A673 (cell line): Measurements from ENCODE around the gene EEF2K. TPM values are rescaled to one million over a fixed set of nuclear protein-coding genes. Genes with fewer than 3 reads are reported as not detected.

Experiments
- BruUV-seq: library from RNA; stranded (reverse); fragments of 400-500 nt; replicated peaks from 2 replicates; lab custom pipeline; 2021; lab: Mats Ljungman, UMichigan
- CTCF ChIA-PET: fragments of 300-600 bp; sonication (Branson Sonifier 250); formaldehyde crosslinking; loops from one replicate; lab custom pipeline; 2022; ENCODE audit warnings: antibody characterized with exemption; lab: Charles Lee
- POLR2A ChIA-PET: fragments of 300-600 bp; sonication (Branson Sonifier 250); formaldehyde crosslinking; loops from one replicate; lab custom pipeline; 2022; ENCODE audit warnings: antibody characterized with exemption; ENCODE audit not compliant: low non-redundant PET; lab: Charles Lee
- DNase-seq: peaks from one replicate; pipeline ENCODE4 v3.0.0-alpha.2; 2015; ENCODE audit warnings: low spot score
- H3K27ac ChIP-seq: fragments of 200-600 bp; sonication (generic); 2 replicates; pipeline ENCODE4 v1.5.1; 2016; ENCODE audit warnings: mixed run types, low read depth, mild to moderate bottlenecking, mixed read lengths, antibody characterized with exemption, low read length; ENCODE audit not compliant: poor library complexity, severe bottlenecking
- H3K27me3 ChIP-seq: fragments of 200-600 bp; sonication (generic); replicated peaks from 2 replicates; pipeline ENCODE4 v1.6.1; 2017; ENCODE audit warnings: mixed run types, low read depth, mild to moderate bottlenecking, mixed read lengths, antibody characterized with exemption, low read length; ENCODE audit not compliant: insufficient read depth, poor library complexity
- H3K36me3 ChIP-seq: fragments of 200-600 bp; sonication (generic); 2 replicates; pipeline ENCODE4 v1.6.1; 2016; ENCODE audit warnings: mixed run types, mild to moderate bottlenecking, mixed read lengths, antibody characterized with exemption, low read length; ENCODE audit not compliant: insufficient read depth, poor library complexity, severe bottlenecking
- H3K4me1 ChIP-seq: fragments of 200-600 bp; sonication (generic); 2 replicates; pipeline ENCODE4 v1.6.1; 2017; ENCODE audit warnings: mixed run types, mild to moderate bottlenecking, mixed read lengths, antibody characterized with exemption, low read length; ENCODE audit not compliant: insufficient read depth, poor library complexity, severe bottlenecking
- H3K4me3 ChIP-seq: fragments of 200-600 bp; sonication (generic); 2 replicates; pipeline ENCODE4 v1.5.1; 2016; ENCODE audit warnings: low read depth, mixed run types, mild to moderate bottlenecking, mixed read lengths, low read length; ENCODE audit not compliant: poor library complexity, severe bottlenecking
- H3K9me3 ChIP-seq: fragments of 200-600 bp; sonication (generic); 2 replicates; pipeline ENCODE4 v1.6.1; 2016; ENCODE audit warnings: mixed run types, low read depth, mild to moderate bottlenecking, mixed read lengths, antibody characterized with exemption, low read length; ENCODE audit not compliant: poor library complexity, severe bottlenecking
- EZH2 ChIP-seq: fragments of 200-600 bp; sonication (generic); IDR thresholded peaks from 2 replicates; pipeline ENCODE4 v1.6.1; 2017; ENCODE audit warnings: borderline replicate concordance, low read depth, mild to moderate bottlenecking, mixed read lengths, antibody characterized with exemption, low read length; ENCODE audit not compliant: poor library complexity, severe bottlenecking
- intact Hi-C: fragments of 100-400 bp; cut with micrococcal nuclease; formaldehyde crosslinking; loops from one replicate; pipeline ENCODE4 v1.10.0; 2022; ENCODE audit not compliant: unreplicated experiment
- total RNA-seq: library from RNA; stranded (reverse); gene quantifications from 2 replicates; pipeline ENCODE4 v1.2.3, GENCODE V29; 2021
- TF ChIP-seq, protein P1 (sequence below): fragments of 300-800, 200-600 bp; sonication (generic); conservative IDR thresholded peaks from 2 replicates; pipeline ENCODE4 v1.5.1; 2017; ENCODE audit warnings: low read depth, mild to moderate bottlenecking, antibody characterized with exemption, low read length, moderate library complexity, mixed read lengths

Gene EEF2K
- total RNA-seq, 1 experiment from 2014 or later: 14.3 TPM

DNA sequence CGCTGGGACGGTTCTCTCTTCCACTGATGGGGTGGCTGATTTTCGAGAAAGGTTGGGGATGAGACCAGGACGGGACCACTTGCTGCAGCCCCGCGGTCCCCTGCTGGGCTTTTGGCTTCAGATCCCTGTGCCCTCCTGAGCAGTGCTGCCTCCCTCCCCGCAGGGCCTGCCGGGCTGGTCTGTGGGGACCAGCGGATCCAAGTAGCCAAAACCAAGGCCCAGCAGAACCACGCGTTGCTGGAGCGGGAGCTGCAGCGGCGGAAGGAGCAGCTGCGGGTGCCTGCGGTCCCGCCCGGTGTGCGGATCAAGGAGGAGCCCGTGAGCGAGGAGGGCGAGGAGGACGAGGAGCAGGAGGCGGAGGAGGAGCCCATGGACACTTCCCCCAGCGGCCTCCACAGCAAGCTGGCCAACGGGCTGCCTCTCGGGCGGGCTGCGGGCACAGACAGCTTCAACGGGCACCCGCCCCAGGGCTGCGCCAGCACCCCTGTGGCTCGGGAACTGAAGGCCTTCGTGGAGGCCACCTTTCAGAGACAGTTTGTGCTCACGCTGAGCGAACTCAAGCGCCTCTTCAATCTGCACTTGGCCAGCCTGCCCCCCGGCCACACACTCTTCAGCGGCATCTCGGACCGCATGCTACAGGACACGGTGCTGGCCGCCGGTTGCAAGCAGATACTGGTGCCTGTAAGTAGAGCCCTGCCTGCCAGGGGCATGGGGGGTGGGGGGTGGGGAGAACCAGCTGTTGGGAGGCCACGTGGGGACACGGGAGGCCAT lies 119.7 kb downstream of the EEF2K start:
- ChIA-PET POLR2A (no interaction called here), CTCF (no interaction called here)
- no peak for DNase-seq
- H3K4me3 ChIP-seq: no peak overlapping the region
- no peak overlapping the region for H3K27ac ChIP-seq
- no TSS peak for BruUV-seq
- TF ChIP-seq, protein P1, sequence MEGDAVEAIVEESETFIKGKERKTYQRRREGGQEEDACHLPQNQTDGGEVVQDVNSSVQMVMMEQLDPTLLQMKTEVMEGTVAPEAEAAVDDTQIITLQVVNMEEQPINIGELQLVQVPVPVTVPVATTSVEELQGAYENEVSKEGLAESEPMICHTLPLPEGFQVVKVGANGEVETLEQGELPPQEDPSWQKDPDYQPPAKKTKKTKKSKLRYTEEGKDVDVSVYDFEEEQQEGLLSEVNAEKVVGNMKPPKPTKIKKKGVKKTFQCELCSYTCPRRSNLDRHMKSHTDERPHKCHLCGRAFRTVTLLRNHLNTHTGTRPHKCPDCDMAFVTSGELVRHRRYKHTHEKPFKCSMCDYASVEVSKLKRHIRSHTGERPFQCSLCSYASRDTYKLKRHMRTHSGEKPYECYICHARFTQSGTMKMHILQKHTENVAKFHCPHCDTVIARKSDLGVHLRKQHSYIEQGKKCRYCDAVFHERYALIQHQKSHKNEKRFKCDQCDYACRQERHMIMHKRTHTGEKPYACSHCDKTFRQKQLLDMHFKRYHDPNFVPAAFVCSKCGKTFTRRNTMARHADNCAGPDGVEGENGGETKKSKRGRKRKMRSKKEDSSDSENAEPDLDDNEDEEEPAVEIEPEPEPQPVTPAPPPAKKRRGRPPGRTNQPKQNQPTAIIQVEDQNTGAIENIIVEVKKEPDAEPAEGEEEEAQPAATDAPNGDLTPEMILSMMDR: no peak
- no peak for TF ChIP-seq EZH2
- peaks cover 39% of the 10 kb centered on the region for H3K36me3 ChIP-seq
- no peaks in the 10 kb centered on the region for H3K9me3 ChIP-seq
- intact Hi-C loops: no loop called here
- H3K4me1 ChIP-seq: no peaks in the 10 kb centered on the region
- no peaks in the 10 kb centered on the region for H3K27me3 ChIP-seq

DNA sequence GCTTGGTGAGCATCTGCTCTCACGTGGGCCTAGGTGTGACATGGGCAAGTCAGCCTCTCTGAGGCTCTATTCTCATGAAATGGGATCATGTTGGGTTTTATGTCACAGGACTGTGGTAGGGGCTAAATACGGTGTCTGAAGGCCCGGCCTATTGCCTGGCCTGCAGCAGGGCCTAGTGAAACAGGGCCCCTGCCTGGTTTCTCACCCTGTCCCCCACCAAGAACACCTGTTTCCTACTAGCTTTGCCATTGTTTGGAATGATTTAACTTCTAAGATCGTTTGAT lies 120.2 kb downstream of the EEF2K start:
- POLR2A ChIA-PET: no interaction called here
- TF ChIP-seq, protein P1: no peak
- TF ChIP-seq EZH2: no peak
- no TSS peak for BruUV-seq

DNA sequence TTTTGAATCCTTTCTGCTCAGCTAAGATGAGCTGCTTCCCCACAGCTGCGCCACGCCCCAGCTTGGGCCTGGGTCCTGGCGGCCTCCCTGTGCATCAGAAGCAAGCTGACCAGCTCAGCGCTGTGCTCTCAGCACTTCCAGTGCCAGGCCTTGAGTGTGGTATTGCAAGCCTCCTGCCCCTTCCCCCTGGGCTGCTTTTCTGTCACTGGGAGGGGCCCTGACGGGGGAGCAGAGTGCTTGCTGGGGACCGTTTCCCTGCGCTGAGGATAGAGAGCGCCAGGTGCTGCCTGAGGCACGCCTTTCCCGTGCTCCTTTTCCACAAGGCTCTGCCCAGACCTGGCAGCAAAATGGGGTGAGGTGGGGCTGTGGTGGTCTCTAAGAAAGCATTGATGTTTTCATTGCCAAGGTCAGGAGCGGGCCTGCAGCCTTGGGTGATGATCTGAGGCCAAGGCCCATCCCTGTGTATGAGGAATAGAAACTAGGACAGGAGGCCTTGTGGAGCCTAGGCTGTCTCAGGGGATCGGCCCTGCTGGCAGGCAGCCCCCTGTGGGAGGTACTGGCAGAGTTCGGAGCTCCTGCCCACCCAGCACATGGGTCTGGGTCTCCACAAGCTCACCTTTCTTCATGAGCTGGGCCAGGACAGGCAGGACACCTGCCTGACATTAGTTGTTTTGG lies 120.8 kb downstream of the EEF2K start:
- intact Hi-C loops: no loop called here
- no peak overlapping the region for H3K27ac ChIP-seq
- H3K36me3 ChIP-seq: peaks cover 34% of the 10 kb centered on the region
- H3K4me1 ChIP-seq: no peaks in the 10 kb centered on the region
- no TSS peak for BruUV-seq
- no peak overlapping the region for H3K4me3 ChIP-seq
- no peak for DNase-seq
- no peaks in the 10 kb centered on the region for H3K9me3 ChIP-seq
- no peak for TF ChIP-seq EZH2
- TF ChIP-seq, protein P1: no peak
- POLR2A ChIA-PET: no interaction called here
- no peaks in the 10 kb centered on the region for H3K27me3 ChIP-seq
- CTCF ChIA-PET: no interaction called here

More for the DNA sequence above, 120.2 kb downstream of the EEF2K start:
- Histone ChIP-seq H3K4me3 (no peak overlapping the region), H3K27me3 (no peaks in the 10 kb centered on the region), H3K36me3 (peaks cover 39% of the 10 kb centered on the region), H3K27ac (no peak overlapping the region), H3K9me3 (no peaks in the 10 kb centered on the region), H3K4me1 (no peaks in the 10 kb centered on the region)
- no peak for DNase-seq
- CTCF ChIA-PET: no interaction called here
- intact Hi-C loops: no loop called here
